ENCODE results near the gene ADPRH.

- TF ChIP-seq CTCF (IDR thresholded peaks at IDR 0.05) (no peak), POLR2AphosphoS5 (IDR thresholded peaks at IDR 0.05) (no peak), POLR2A (IDR thresholded peaks at IDR 0.05) (no peak)
Measured at GRCh38 chr3:119592861-119593260, 13.6 kb downstream of the ADPRH start.
